ENCODE measurements around the gene SULT1A1.
A peak's percentile ranks its signal among the peaks of the same experiment; 100 is the strongest.
"Not testable (repeated sequence)": the region's sequence is repeated elsewhere in the genome, so short reads cannot be mapped to it uniquely, and the experiment has no call there.

The SULT1A1 gene

DNA sequence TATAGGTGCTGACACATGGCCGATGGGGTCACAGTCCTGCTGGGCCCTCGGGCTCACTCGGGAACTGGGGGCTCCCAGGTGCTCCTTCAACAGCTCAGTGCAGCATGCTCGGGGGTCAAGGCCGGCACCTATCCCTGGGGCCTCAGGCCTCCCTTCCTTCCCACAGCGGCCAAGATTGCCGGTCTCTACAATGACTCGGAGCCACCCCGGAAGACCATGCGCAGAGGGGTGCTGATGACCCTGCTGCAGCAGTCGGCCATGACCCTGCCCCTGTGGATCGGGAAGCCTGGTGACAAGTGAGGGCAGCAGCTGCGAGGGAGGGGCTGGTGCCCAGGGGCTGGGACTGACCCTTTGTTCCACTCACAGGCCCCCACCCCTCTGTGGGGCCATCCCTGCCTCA, 19.9 kb downstream of the SULT1A1 start:
- no peak for DNase-seq

DNA sequence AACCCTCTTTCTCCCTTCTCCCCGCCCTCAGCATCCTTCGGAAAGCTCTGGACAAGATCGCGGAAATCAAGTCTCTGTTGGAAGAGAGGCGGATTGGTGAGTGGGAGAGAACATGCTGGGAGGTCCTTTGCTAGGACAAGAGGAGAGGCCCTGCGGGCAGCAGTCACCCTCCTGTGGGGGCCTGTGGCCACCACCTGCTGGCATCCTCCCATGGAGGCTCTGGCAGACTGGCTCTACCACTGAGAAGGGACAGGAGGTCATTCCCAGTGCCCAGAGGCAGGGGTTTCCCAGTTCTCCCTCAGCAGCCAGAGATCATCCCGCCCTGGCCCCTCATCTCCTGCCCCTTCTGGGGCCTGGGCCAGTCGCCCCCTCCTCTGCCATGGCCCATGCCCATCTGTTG, 20.8 kb downstream of the SULT1A1 start:
- no peak for DNase-seq

DNA sequence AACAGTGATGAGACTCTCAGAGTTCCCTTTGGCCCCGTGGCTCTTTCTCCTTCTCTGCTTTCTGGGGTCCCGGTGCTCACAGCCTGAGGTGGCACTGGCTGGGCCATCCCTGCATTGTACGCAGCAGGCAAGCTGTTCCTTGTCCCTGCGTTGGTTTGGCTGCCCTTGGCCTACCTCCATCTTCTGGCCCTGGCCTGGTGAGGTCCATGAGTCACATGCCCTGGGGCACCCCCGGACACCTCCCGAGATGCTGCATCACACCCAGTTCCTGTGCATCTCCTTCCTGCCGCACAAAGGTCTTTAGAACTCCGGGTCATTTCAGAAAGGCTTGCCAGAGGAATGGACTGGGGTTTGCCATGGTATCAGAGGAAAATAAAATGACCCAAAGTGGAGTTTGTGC, 22.5 kb downstream of the SULT1A1 start:
- no peak for DNase-seq

DNA sequence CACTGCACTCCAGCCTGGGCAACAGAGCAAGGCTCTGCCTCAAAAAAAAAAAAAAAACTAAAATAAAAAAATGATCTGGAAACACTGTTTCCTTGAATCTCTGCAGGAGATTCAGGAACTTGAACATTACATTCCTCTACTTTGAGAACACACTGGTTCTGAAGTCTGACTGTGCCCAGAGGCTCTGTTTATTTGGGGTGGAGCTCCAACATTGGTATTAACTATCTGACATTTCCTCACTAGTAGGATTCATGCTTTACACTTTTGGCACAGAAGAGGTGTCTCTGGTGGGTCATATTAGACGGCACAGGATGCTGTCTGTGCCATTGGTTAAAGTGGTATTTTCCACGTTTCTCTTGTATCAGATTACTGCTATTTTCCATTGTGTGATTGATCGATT, 23.4 kb downstream of the SULT1A1 start:
- DNase-seq, result no peak

DNA sequence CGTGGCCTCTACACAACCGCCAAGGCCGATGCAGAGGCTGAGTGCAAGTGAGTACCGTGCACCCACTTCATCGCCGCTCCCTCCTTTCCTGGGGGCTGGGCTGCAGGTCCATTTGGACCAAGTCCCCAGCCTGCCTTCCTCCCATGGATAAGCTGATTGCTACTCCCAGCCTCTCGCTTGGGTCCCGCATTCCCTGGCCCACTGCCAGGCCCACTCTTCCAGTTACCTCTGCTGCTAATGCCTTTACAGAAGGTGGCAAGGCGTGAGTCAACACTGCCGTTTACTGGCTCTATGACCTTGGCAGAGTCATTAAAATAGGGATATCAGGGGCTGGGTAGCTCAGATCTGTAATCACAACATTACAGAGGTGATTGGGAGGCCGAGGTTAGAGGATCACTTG, 24.2 kb downstream of the SULT1A1 start:
- no peak for DNase-seq

DNA sequence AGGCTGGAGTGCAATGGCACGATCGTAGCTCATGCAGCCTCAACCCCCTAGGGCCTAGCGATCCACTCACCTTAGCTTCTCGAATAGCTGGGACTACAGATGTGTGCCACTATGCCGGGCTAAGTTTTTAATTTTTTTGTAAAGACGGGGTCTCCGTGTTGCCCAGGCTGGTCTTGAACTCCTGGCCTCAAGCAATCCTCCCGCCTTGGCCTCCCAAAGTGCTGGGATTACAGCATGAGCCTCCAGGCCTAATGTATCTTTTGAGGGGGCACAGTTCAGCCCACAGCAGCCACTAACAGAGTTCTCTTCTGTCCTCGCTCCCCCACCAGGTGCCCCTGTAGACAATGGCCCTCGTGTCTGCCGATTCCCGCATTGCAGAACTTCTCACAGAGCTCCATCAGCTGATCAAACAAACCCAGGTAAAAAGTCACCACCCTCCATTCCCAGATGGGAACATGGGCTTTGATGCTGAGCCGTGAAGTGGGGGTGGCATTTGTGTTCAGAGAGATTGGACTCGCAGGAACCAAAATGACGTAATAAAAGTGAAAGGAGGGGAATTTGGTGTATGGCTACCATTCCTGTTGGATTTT, 29.0 kb downstream of the SULT1A1 start:
- DNase-seq, result no peak

DNA sequence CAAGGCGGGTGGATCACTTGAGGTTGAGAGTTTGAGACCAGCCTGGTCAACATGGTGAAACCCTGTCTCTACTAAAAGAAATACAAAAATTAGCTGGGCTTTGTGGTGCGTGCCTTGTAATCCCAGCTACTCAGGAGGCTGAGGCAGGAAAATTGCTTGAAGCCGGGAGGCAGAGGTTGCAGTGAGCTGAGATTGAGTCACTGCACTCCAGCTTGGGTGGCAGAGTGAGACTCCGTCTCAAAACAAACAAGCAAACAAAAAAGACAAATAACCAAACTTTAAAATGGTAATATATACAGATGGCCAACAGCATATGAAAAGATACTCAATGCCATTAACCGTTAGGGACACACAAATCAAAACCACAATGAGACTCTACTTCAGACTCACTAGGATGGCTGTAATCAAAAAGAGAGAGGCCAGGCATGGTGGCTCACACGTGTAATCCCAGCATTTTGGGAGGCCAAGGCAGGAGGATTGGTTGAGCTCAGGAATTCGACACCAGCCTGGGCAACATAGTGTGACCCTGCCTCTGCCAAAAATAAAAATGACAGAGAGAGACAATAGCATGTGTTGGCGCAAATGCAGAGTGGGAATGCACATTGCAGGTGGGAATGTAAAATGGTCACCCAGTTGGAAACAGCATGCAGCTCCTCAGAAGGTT, 34.3 kb downstream of the SULT1A1 start:
- DNase-seq, result no peak

DNA sequence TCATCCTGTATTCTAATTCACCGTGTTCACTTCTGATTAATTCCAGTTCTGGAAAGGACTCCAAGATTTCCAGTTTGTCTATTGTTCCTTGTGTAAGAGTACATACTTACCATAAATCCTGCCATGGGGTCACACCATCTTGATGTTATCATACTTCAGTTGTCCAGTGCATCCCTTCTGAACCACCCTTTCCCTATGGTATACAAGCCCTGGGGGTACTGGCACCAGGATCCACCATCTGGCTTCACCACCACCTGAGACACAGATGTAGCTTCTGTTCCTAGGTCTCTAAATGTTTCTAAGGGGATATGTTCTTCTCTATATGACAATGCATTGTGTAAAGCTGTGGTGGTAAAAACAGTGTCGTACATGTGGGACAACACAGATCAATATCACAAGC, 34.9 kb downstream of the SULT1A1 start:
- no peak for DNase-seq

DNA sequence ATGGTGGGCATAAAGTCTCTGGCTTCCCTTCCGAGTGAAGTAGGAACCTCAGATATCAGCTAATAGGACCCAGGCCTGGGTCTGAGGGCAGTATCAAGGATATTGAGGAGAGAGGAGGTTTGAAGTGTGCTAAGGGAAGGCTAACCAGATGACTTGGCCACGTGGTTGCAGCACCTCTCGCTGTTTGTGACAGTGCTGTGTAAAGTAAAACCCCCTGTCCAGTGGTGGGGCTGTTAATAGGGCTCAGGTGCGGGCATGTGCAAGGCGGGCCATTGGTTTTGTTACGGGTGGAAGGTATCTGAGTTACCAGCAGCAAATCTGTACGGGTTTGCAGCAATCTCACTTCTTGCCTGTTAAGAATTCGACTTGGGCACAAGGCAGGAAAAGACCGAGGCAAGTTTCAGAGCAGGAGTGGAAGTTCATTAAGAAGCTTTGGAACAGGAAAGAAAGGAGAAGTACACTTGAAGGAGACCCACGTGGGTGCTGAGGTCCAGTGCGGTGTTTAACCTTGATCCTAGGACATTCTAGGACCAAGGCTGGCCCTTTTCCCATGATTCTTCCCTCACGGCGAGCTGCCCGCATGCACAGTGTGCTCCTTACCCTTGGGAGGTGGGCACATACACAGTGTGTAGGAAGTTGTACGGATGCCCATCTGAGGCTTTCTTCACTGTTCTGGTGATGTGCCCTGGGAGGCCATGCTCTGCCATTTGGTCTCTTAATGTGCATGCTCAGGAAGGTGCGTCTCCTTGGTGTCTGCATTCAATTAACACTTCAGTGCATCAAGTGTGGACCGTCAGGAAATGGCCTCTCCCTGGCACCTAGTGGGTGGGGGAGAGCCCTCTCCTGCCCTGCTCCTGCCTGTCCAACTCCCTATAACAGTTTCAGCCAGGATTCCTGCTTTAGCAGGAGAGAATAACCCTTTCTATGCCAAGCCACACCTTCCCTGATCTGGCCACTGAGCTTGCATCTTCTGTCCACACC, 35.8 kb downstream of the SULT1A1 start:
- no peak for DNase-seq

DNA sequence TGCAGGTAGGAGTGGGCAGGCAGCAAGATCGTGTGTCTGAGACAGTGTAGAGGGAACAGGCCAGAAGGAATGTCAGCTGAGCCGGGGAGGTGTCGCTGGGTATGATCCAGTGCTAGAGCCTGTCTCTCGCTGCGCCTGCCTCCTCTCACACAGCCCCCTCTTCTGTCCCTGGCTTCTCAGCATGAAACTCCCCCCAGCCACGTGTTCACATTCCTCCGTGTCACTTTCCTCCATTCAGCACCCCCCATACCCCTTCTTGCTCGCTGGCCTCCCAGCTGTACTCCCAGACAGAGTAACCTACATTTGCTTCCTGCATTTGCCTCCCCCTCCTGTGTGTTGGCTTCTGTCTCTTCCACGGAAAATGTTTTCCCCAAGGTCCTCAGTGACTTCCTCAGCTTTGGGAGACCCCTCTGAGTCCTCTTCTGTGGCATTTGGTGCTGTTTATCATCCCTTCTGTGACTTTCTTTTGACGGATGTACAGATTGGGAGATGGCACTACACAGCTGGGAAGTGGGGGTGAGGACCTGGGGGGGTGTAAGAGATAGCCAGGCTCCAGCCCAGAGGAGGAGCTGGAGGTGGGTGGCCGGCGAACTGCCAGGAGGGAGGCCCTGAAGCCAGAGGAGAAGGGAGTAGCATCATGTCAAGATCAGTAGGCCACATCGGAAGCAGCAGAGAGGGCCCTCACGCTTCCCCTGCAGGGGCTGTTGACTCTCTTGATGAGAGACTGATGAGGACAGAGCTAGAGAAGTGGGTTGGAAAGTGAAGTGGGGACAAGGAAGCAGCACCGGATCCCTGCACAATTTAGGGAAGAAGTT, 36.9 kb downstream of the SULT1A1 start:
- DNase-seq, result no peak

DNA sequence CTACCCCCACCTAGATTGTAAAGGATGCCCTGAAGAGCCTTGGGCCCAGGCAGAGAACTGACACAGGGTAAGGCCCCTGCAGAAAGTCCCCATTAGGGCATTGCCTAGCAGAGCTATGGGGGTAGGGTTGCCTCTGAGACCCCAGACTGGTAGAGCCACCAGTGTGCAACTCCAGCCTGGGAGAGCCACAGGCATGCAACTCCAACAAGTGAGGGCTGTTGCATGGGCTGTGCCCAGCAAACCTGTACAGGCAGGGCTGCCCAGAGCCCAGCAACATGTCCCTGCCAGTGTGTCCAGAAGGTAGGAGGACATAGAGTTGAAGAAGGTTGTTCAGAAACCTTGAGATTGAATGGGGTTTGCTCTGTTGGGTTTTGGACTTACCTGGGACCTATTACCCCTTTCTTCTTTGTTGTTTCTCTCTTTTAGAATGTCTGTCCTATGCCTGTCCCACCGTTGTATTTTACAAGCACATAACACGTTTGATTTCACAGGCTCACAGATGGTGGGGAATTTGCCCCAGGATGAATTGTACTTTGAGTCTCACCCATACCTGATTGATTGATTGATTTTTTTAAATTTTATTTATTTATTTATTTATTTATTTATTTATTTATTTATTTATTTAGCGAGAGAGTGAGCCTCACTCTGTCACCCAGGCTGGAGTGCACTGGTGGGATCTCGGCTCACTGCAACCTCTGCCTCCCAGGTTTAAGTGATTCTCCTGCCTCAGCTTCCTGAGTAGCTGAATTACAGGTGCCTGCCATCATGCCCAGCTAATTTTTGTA, 39.7 kb downstream of the SULT1A1 start:
- no peak for DNase-seq

DNA sequence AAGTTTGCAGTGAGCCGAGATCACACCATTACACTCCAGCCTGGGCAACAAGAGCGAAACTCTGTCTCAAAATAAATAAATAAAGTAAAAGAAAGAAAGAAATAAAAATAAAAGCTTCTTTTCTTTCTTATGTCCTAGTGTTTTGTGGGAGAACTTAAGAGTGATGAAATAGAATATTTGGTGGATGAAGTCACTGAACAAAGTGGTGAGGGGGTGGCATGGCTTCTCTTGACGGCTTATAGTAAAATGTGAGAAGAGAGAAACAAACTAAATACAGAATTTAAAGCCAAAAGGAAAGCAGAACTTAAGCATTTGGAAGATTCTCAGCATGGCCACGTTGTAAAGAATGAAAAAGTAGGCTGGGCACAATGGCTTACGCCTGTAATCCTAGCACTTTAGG, 40.8 kb downstream of the SULT1A1 start:
- peak; percentile 30 for DNase-seq

DNA sequence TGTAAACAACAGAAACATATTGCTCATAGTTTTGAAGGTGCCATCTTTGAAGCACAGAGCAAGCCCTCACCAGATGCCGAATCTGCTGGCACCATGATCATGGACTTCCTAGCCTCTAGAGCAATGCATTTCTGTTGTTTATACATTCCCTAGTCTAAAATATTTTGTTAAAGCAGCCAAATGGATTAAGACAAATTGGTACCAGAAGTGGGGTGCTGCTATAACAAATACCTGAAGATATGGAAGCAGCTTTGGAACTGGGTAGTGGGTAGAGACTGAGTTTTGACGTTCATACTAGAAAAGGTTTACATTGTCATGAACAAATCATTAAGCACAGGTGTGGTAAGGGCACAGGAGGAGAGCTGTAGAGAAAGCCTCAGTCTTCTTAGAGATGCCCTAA, 42.6 kb downstream of the SULT1A1 start:
- no peak for DNase-seq

DNA sequence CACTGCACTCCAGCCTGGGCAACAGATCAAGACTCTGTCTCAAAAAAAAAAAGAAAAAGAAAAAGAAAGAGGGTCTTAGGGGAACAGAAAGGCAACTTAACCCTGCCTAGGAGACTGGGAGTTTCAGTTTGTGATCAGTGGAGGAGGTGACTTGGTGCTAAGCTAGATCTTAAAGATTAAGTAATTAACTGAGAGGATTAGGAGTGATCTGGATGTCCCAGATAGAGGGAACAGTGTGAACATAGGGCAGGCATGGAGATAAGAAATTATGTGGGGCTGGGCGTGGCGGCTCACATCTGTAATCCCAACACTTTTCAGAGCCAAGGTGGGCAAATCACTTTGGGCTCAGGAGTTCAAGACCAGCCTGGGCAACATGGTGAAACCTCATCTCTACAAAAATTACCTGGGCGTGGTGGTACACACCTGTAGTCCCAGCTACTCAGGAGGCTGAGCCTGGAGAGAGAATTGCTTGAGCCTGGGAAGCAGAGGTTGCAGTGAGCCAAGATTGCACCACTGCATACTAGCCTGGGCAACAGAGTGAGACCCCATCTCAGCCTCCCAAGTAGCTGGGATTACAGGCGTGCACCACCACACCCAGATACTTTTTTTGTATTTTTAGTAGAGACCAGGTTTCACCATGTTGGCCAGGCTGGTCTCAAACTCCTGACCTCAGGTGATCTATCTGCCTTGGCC, 43.5 kb downstream of the SULT1A1 start:
- DNase-seq, result not testable (repeated sequence)

DNA sequence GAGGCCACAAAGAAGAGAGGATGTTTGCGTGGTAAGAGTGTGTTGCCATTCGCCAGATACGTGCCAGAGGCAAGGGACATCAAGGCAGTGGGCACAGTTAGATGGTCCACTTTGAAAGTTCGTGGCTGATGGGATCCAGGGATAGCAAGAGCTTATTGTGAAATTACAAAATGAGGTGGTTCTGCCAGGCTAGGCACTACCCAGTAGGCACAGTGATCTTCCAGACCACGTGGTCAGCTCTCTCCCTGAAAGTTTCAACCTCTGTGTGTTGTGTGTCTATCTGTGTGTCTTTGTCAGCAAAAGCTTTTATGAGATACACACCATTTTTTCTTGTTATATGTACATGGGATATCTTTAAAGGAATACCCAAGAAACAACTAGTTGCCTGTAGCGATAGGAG, 46.6 kb downstream of the SULT1A1 start:
- DNase-seq, result no peak

DNA sequence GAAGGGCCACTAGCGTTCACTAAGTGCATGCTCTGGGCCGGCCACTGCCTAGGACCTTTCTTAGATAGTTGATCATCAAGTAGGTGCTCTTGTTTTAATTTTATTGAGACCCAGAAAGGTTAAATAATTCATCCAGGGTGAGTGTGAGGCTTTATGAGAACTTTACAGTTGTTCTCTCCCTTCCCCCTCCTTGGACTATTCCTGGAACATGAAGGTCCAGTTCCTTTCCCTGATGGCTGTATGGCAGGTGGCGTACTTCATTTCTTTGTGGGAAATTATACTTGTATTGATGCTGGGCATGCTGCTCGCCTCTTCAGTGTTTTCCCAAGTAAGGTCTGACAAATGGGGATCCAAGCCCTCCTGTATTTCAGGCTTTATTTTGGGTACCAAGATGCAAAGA, 47.6 kb downstream of the SULT1A1 start:
- DNase-seq, result no peak

DNA sequence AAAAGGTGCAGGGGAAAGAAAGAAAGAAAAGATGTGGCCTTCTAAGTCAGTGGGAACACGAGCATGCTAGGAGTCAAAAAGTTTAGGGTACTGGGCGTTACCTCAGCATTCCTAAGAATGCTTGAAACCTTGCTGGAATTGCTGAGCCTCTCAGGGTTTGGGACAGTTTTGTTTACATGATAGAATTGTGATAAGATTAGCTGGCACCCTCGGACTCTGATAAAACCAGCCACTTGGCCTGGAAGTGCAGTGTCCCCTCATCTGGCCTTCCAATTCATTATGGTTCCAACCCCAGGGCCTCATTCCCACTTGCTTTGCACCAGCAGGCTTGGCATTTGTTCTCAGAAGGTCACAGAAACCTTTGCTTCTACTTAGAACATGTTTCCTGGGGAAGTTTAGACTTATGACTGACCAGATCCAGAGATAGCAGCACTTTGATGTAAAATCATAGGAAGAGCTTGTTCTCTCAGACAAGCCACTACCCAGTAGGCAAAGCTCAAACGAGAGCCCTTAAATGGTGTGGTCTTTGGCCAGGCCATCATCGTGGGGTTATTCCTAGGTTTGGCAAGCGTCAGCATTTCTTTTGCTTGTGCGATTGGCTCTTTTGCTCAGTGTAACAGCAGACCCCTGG, 48.2 kb downstream of the SULT1A1 start:
- DNase-seq, result no peak

DNA sequence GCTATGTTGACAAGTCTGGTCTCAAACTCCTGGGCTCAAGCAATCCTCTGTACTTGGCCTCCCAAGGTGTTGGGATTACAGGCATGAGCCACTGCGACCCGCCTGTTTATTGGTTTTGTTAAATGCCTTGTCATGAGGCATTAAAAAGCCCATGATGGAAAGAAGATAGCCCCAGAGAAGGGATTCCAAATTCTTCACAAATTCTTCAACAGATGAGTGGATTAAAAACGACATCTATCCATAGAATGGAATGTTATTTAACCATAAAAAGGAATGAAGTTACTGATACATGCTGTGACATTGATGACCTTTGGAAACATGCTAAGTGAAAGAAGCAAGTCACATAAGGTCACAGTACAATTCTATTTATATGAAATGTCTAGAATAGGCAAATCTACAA, 51.4 kb downstream of the SULT1A1 start:
- no peak for DNase-seq

DNA sequence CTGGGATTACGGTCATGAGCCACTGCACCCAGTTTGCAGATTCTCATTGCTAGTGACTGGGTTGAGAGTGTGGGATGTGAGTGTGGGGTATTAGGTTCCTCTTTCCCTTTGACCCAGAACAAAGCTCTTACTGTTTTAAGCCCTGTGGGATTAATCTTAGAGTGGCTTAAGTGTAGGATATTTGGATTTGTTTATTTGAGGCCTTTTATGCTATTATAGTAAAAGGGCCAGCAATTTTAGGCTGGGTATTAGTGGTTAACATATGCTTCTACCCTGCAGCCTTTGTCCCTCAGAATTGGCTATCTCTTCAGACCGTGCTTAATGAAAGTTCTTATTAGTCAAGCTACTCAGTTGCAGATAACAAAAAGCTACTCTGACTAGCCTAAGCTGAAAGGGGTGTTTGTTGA, 52.9 kb downstream of the SULT1A1 start:
- no peak for DNase-seq

DNA sequence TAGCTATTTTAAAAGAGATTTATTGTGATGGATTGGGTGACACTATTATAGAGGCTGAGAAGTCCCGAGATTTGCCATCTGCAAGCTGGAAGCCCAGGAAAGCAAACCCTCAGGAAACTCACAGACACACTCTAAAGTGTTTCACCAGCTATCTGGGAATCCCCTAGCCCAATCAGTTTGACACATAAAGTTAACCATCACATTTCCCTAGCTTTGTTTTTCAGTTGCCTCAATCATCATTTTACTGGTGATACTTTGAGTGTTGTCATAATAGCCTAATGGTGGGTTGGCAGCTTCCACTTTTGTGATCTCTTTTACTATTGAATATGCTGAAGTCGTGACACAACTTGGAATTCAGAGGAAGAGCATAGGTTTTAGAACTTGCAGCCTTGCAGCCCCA, 54.3 kb downstream of the SULT1A1 start:
- DNase-seq, result no peak

Measured in HCEC 1CT (cell line).